Measurements from ENCODE around the gene FRYL.

DNA sequence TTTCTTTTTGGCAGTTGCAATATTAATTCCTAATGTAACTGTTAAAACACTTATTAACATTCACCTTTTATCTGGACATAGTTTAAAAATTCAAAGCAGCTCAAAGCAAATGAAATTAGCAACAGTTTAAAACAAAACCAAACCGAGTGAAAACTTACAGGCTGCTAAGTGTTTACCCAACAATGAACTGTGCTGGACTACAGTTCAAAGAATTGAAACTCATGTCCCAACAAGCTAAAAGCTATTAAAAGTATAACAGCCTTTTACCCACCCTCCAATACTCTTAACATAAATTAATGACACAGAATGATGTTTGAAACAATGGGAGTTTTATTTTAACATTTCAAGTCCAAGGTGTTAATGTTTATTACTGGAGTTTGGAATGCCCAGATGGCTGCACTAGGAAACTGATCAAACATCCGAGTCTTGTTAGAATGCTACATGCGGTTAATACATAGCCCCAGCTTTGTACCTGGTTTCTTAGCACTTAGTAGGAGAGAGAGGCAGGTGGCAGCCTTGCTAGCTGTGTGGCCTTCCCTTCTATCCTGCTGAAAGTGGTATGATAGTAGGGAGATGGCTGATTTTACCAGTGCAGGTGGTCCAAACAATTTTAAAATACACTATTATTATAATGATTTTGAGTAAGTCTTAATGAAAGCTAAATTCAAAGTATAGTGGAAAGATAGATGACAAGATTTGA, 21.1 kb upstream of the FRYL start:
- TF ChIP-seq EZH2 (IDR thresholded peaks at IDR 0.05; ENCODE audit: borderline replicate concordance, low read depth, low read length, poor library complexity, severe bottlenecking) = no peak
- TF ChIP-seq, protein P1, sequence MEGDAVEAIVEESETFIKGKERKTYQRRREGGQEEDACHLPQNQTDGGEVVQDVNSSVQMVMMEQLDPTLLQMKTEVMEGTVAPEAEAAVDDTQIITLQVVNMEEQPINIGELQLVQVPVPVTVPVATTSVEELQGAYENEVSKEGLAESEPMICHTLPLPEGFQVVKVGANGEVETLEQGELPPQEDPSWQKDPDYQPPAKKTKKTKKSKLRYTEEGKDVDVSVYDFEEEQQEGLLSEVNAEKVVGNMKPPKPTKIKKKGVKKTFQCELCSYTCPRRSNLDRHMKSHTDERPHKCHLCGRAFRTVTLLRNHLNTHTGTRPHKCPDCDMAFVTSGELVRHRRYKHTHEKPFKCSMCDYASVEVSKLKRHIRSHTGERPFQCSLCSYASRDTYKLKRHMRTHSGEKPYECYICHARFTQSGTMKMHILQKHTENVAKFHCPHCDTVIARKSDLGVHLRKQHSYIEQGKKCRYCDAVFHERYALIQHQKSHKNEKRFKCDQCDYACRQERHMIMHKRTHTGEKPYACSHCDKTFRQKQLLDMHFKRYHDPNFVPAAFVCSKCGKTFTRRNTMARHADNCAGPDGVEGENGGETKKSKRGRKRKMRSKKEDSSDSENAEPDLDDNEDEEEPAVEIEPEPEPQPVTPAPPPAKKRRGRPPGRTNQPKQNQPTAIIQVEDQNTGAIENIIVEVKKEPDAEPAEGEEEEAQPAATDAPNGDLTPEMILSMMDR (conservative IDR thresholded peaks at IDR 0.05; ENCODE audit: low read depth, low read length) = no peak

Data from A673 (cell line).